Hair follicle dermal papilla cell (primary cell): ENCODE results near the gene TP53BP1. TPM values are rescaled to one million over a fixed set of nuclear protein-coding genes. Genes with fewer than 3 reads are reported as not detected.

Experiments used
- total RNA-seq: library from RNA; depleted of rRNA; stranded (reverse); fragments of >200 nt; gene quantifications from 2 replicates; pipeline ENCODE4 v1.2.3, GENCODE V29; 2012

Gene TP53BP1
- 82.0 and 90.9 TPM in 2 replicates for total RNA-seq

GRCh38 chr15:43492673-43493601 is at the start of gene TP53BP1:
Gene TP53BP1, minus strand, starts transcription at chr15:43493156. Its CDS starts 113 bp downstream, at chr15:43493043.

GRCh38 chr15:43517354-43518196 is 24.6 kb upstream of the TP53BP1 start, which contains the start of gene MAP1A:
Gene MAP1A, plus strand, starts transcription at chr15:43517608. Its CDS starts 3,866 bp downstream, at chr15:43521474.

GRCh38 chr15:43370975-43371974 is 121.7 kb downstream of the TP53BP1 start, which contains the start of the genes TUBGCP4 and ZSCAN29:
Gene TUBGCP4, plus strand, starts transcription at chr15:43371101. Its CDS starts 254 bp downstream, at chr15:43371355.
Gene ZSCAN29, minus strand, starts transcription at chr15:43371043. Its CDS starts 1,130 bp downstream, at chr15:43369913.

Other genes with a start within 250 kb of the TP53BP1 start
- gene TGM5, start 226.2 kb downstream of the TP53BP1 start, total RNA-seq = not detected in 2 replicates
- gene TGM7, start 190.9 kb downstream of the TP53BP1 start, total RNA-seq = not detected in 2 replicates
- gene LCMT2, start 162.6 kb downstream of the TP53BP1 start, total RNA-seq = 7.5 and 9.2 TPM in 2 replicates
- 25.8 and 26.0 TPM in 2 replicates for gene ZSCAN29, start 122.1 kb downstream of the TP53BP1 start, total RNA-seq
- gene TUBGCP4, start 122.1 kb downstream of the TP53BP1 start, total RNA-seq = 10.5 and 13.6 TPM in 2 replicates
- 115 and 116 TPM in 2 replicates for gene MAP1A, start 24.5 kb upstream of the TP53BP1 start, total RNA-seq
- gene PPIP5K1, start 97.1 kb upstream of the TP53BP1 start, total RNA-seq = 21.0 and 44.5 TPM in 2 replicates
- gene CKMT1B, start 100.9 kb upstream of the TP53BP1 start, total RNA-seq = not detected in 2 replicates
- under 0.01 TPM in 1 of 2 replicates, not detected in the other for gene STRC, start 125.6 kb upstream of the TP53BP1 start, total RNA-seq
- 0.24 and 0.65 TPM in 2 replicates for gene CATSPER2, start 155.7 kb upstream of the TP53BP1 start, total RNA-seq
- not detected in 2 replicates for gene CKMT1A, start 200.7 kb upstream of the TP53BP1 start, total RNA-seq